K562 (cell line): ENCODE results near the gene UGT2A1. TPM values are rescaled to one million over a fixed set of nuclear protein-coding genes. Genes with fewer than 3 reads are reported as not detected.

Experiments
- ATAC-seq: fragments of 200-7000 bp; cut with Tn5 transposase; 3 replicates; pipeline ENCODE4 v1.9.1; 2020; ENCODE audit warnings: moderate library complexity
- BruUV-seq: library from RNA; stranded (reverse); fragments of 400-500 nt; replicated peaks from 2 replicates; lab custom pipeline; 2021; lab: Mats Ljungman, UMichigan
- CTCF ChIA-PET: fragments of 300-600 bp; formaldehyde crosslinking; extraction: SDS; loops from one replicate; lab custom pipeline; 2021; ENCODE audit warnings: low intra/inter-chr PET ratio; lab: Yijun Ruan, JAX
- POLR2A ChIA-PET: fragments of 300-600, 350-650 bp; sonication (Branson Sonifier 250); formaldehyde crosslinking; extraction: SDS; loops from one replicate; lab custom pipeline; 2021; ENCODE audit warnings: antibody characterized with exemption, inconsistent platforms; lab: Yijun Ruan, JAX
- DNase-seq, 4 experiments: peaks; one replicate each; pipeline versions ENCODE4 v3.0.0 to v3.0.0-alpha.2; 2011 to 2018; ENCODE audit warnings: low spot score in 3 of 4, mixed read lengths in 3 of 4; ENCODE audit errors: extremely low read depth in 1 of 4
- FAIRE-seq: peaks from 2 replicates; lab custom pipeline; 2011; peaks lifted over from hg19 to GRCh38; lab: Jason Lieb, UNC
- H2AFZ ChIP-seq: 2 replicates; pipeline ENCODE4 v1.6.0; 2011; ENCODE audit warnings: low read depth, low read length, control low read depth, inconsistent platforms
- H3K27ac ChIP-seq: fragments of 200-600 bp; 3 replicates; pipeline ENCODE4 v1.8.0; 2011; ENCODE audit warnings: low read depth, mild to moderate bottlenecking, control low read depth, inconsistent platforms, low read length, moderate library complexity, mixed read lengths; ENCODE audit errors: extremely low read depth
- H3K27me3 ChIP-seq, 2 experiments: fragments of 300-600 bp in 1 of 2; 2 replicates in 1 of 2; 3 replicates in 1 of 2; pipeline versions ENCODE4 v1.6.0 to v1.8.0; 2011; ENCODE audit warnings: inconsistent platforms in 2 of 2, low read length in 2 of 2, mild to moderate bottlenecking in 1 of 2, mixed read lengths in 1 of 2, moderate library complexity in 1 of 2; ENCODE audit not compliant: control insufficient read depth in 2 of 2, insufficient read depth in 2 of 2
- H3K36me3 ChIP-seq: fragments of 300-600 bp; 3 replicates; pipeline ENCODE4 v1.8.0; 2011; ENCODE audit warnings: mild to moderate bottlenecking, low read length, inconsistent platforms; ENCODE audit not compliant: control insufficient read depth, insufficient read depth
- H3K4me1 ChIP-seq, 2 experiments: fragments of 200-600 bp in 1 of 2; replicated peaks in 1 of 2; 2 replicates in 1 of 2; 3 replicates in 1 of 2; pipeline versions ENCODE4 v1.5.1 to v1.8.0; 2011; ENCODE audit warnings: inconsistent platforms in 2 of 2, low read length in 2 of 2, mild to moderate bottlenecking in 1 of 2, mixed read lengths in 1 of 2, moderate library complexity in 1 of 2; ENCODE audit not compliant: control insufficient read depth in 2 of 2, insufficient read depth in 2 of 2
- H3K4me2 ChIP-seq: 2 replicates; pipeline ENCODE4 v1.6.1; 2011; ENCODE audit warnings: low read length, control low read depth, inconsistent platforms, mixed read lengths; ENCODE audit not compliant: insufficient read depth
- H3K4me3 ChIP-seq: fragments of 200-600 bp; sonication (generic), shearing (Covaris generic); 2 replicates; pipeline ENCODE4 v1.5.1; 2016; ENCODE audit warnings: control low read depth, inconsistent platforms
- H3K79me2 ChIP-seq: fragments of 200-600 bp; 3 replicates; pipeline ENCODE4 v1.8.0; 2011; ENCODE audit warnings: low read length, inconsistent platforms; ENCODE audit not compliant: control insufficient read depth, insufficient read depth
- H3K9ac ChIP-seq, 2 experiments: 2 replicates each; pipeline versions ENCODE4 v1.6.0 to v1.6.1; 2011; ENCODE audit warnings: low read depth in 2 of 2, low read length in 2 of 2, control low read depth in 1 of 2, inconsistent platforms in 1 of 2, mild to moderate bottlenecking in 1 of 2, mixed read lengths in 1 of 2; ENCODE audit not compliant: insufficient read depth in 1 of 2
- H3K9me1 ChIP-seq: one replicate; pipeline ENCODE4 v1.6.0; 2011; ENCODE audit warnings: inconsistent platforms, mild to moderate bottlenecking, low read length, moderate library complexity; ENCODE audit not compliant: control insufficient read depth, insufficient read depth
- H3K9me3 ChIP-seq: replicated peaks from 2 replicates; pipeline ENCODE4 v1.5.1; 2011; ENCODE audit warnings: low read depth, low read length, inconsistent platforms; ENCODE audit not compliant: control insufficient read depth, insufficient read depth
- H4K20me1 ChIP-seq: replicated peaks from 2 replicates; pipeline ENCODE4 v1.6.1; 2011; ENCODE audit warnings: low read length, inconsistent platforms, mixed read lengths; ENCODE audit not compliant: control insufficient read depth, insufficient read depth
- GTF3C2 ChIP-seq: IDR thresholded peaks from 3 replicates; pipeline ENCODE4 v1.6.1; 2011; ENCODE audit warnings: borderline replicate concordance, mild to moderate bottlenecking, moderate library complexity; ENCODE audit not compliant: insufficient read length; ENCODE audit errors: extremely low read depth
- HNRNPH1 ChIP-seq: fragments of 200-400 bp; formaldehyde crosslinking; optimal IDR thresholded peaks from 2 replicates; pipeline ENCODE3; 2017; ENCODE audit warnings: low read depth, mild to moderate bottlenecking, low read length, moderate library complexity
- NFXL1 ChIP-seq: fragments of 450-650 bp; formaldehyde crosslinking; IDR thresholded peaks from 2 replicates; pipeline ENCODE4 v1.4.0; 2021; ENCODE audit warnings: mild to moderate bottlenecking
- PKNOX1 ChIP-seq: fragments of 450-650 bp; IDR thresholded peaks from 2 replicates; pipeline ENCODE4 v1.6.1; 2016
- U2AF1 ChIP-seq: fragments of 200-400 bp; formaldehyde crosslinking; optimal IDR thresholded peaks from 2 replicates; pipeline ENCODE3; 2017; ENCODE audit warnings: mild to moderate bottlenecking, low read depth, low read length, moderate library complexity
- ZBTB17 ChIP-seq: fragments of 450-650 bp; formaldehyde crosslinking; IDR thresholded peaks from 2 replicates; pipeline ENCODE4 v1.4.0; 2020; ENCODE audit warnings: mild to moderate bottlenecking
- ZNF140 ChIP-seq: fragments of 250-450 bp; sonication (Bioruptor Pico); IDR thresholded peaks from 2 replicates; pipeline ENCODE4 v1.8.0; 2021; ENCODE audit warnings: moderate library complexity, mild to moderate bottlenecking, inconsistent platforms
- ZNF24 ChIP-seq: fragments of 450-650 bp; IDR thresholded peaks from 2 replicates; pipeline ENCODE4 v1.6.1; 2016
- ZNF518B ChIP-seq: fragments of 250-450 bp; sonication (Bioruptor Pico); IDR thresholded peaks from 2 replicates; pipeline ENCODE4 v1.5.0; 2021; ENCODE audit warnings: mild to moderate bottlenecking, moderate library complexity
- WGBS: fragments of 100-300 bp; shearing (Covaris generic); methylation state at CpG from one replicate; pipeline ENCODE4 v1.1.6; 2016; ENCODE audit warnings: low coverage, mixed read lengths; ENCODE audit not compliant: insufficient coverage; ENCODE audit errors: missing lambda C conversion rate; 5-methylcytosine and 5-hydroxymethylcytosine counted together
- in situ Hi-C: fragments of 300-500 bp; cut with MboI; formaldehyde crosslinking; loops from 4 replicates; pipeline ENCODE4 v1.15.0; 2018; ENCODE audit warnings: inconsistent platforms, mixed read lengths
- intact Hi-C: fragments of 100-400 bp; cut with micrococcal nuclease; formaldehyde crosslinking; loops from 2 replicates; pipeline ENCODE4 v1.14.2; 2022
- polyA plus RNA-seq, 8 experiments: library from polyadenylated mRNA; depleted of rRNA in 4 of 8; stranded (reverse) in 5 of 8; unstranded in 3 of 8; fragments of >200 nt; fragmentation: Nextera tagmentation in 2 of 8; fragmentation: Illumina TruSeq in 1 of 8; extraction: Ambion mirVana in 2 of 8; extraction: Trizol in 1 of 8; gene quantifications; 2 replicates each; pipeline versions ENCODE4 v1.2.1 to v1.2.3, GENCODE V29; 2011 to 2014; ENCODE audit warnings: inconsistent platforms in 1 of 8, missing spikeins in 1 of 8
- total RNA-seq, 7 experiments: library from RNA; depleted of rRNA in 6 of 7; stranded (reverse); fragments of >200 nt in 6 of 7; fragmentation: Illumina TruSeq in 2 of 7; extraction: Trizol in 2 of 7; gene quantifications; 2 replicates each; pipeline versions ENCODE4 v1.2.1 to v1.2.3, GENCODE V29; 2011 to 2021; ENCODE audit warnings: low replicate concordance in 1 of 7

Gene UGT2A1
- total and polyA plus RNA-seq, 9 of the 15 experiments (the other 6 are each of a cell fraction or from before 2014, with no cell fraction given), result 0.03 TPM; not detected in 8

GRCh38 chr4:69563424-69563823 lies 89.6 kb downstream of the UGT2A1 start (continued):
- TF ChIP-seq PKNOX1, result no peak

GRCh38 chr4:69549651-69550050 lies 103.4 kb downstream of the UGT2A1 start:
- H3K4me3 ChIP-seq, result no peak overlapping the region
- H3K9ac ChIP-seq, result no peak overlapping the region
- FAIRE-seq (no peak), ATAC-seq (no peak), DNase-seq (no peak)
- H3K4me1 ChIP-seq, result no peaks in the 10 kb centered on the region
- CTCF ChIA-PET, result no interaction called here
- no peaks in the 10 kb centered on the region for H3K27me3 ChIP-seq
- in situ Hi-C loops (no loop called here), intact Hi-C loops (no loop called here)
- no peaks in the 10 kb centered on the region for H3K36me3 ChIP-seq
- H3K9me3 ChIP-seq, result no peaks in the 10 kb centered on the region
- H4K20me1 ChIP-seq, result no peaks in the 10 kb centered on the region
- no peaks in the 10 kb centered on the region for H3K79me2 ChIP-seq
- POLR2A ChIA-PET, result no interaction called here
- no peak overlapping the region for H3K27ac ChIP-seq
- H3K4me2 ChIP-seq, result no peak overlapping the region
- 0% methylated on average over 2 of the region's 2 CpGs for WGBS
- TF ChIP-seq HNRNPH1 (no peak), ZNF24 (no peak), PKNOX1 (no peak), NFXL1 (no peak), ZNF140 (no peak), ZBTB17 (CRISPR knock-in tag) (no peak), U2AF1 (no peak), GTF3C2 (no peak), ZNF518B (CRISPR knock-in tag) (no peak)
- BruUV-seq, result no TSS peak
- no peaks in the 10 kb centered on the region for H3K9me1 ChIP-seq
- no peak overlapping the region for H2AFZ ChIP-seq
